ENCODE results near the gene STK10. TPM values are rescaled to one million over a fixed set of nuclear protein-coding genes. Genes with fewer than 3 reads are reported as not detected.

Gene STK10
- total and polyA plus RNA-seq, 4 donors, result 17.2 to 65.4 (median 43.6) TPM

DNA sequence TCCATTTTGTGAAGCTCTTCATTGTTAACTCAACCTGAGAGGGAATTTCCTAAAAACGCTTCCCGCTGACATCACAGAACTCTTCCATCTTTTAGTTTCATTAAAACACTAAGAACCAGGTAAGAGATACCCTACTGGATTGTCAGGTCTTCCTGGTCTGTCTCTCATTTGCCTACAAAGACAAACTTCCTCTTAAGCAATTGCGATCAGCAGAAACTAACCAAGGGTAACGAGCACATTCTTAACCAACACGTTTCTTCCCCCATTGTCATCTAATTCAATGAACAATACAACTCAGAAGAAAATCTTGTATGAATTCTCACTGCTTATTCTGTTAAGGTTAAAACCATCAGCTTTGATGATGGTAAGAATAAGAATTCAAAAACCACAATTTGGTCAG lies 188.1 kb downstream of the STK10 start:
- no peak overlapping the region for H3K27ac ChIP-seq (ENCODE audit: low read depth in 1 of 2, low read length in 1 of 2)
- peaks cover 2 to 32% (median 10%) of the 10 kb centered on the region in 5 donors for H3K4me1 ChIP-seq (ENCODE audit: control insufficient read depth in 5 of 5, insufficient read depth in 5 of 5, low read length in 5 of 5)
- H3K27me3 ChIP-seq (ENCODE audit: control insufficient read depth in 3 of 3, insufficient read depth in 3 of 3, low read length in 2 of 3), result no peaks in the 10 kb centered on the region
- no peak overlapping the region for H3K4me3 ChIP-seq
- TF ChIP-seq, protein P1, sequence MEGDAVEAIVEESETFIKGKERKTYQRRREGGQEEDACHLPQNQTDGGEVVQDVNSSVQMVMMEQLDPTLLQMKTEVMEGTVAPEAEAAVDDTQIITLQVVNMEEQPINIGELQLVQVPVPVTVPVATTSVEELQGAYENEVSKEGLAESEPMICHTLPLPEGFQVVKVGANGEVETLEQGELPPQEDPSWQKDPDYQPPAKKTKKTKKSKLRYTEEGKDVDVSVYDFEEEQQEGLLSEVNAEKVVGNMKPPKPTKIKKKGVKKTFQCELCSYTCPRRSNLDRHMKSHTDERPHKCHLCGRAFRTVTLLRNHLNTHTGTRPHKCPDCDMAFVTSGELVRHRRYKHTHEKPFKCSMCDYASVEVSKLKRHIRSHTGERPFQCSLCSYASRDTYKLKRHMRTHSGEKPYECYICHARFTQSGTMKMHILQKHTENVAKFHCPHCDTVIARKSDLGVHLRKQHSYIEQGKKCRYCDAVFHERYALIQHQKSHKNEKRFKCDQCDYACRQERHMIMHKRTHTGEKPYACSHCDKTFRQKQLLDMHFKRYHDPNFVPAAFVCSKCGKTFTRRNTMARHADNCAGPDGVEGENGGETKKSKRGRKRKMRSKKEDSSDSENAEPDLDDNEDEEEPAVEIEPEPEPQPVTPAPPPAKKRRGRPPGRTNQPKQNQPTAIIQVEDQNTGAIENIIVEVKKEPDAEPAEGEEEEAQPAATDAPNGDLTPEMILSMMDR (IDR thresholded peaks at IDR 0.05; ENCODE audit: control extremely low read depth, extremely low read depth), result no peak
- no peaks in the 10 kb centered on the region for H3K9me3 ChIP-seq (ENCODE audit: control insufficient read depth in 4 of 4, insufficient read depth in 3 of 4, low read length in 3 of 4)
- DNase-seq (no peak), ATAC-seq (ENCODE audit: insufficient read depth, low FRiP score) (no peak)
- peaks cover 0 to 5% (median 3%) of the 10 kb centered on the region in 4 donors for H3K36me3 ChIP-seq (ENCODE audit: control insufficient read depth in 4 of 4, insufficient read depth in 4 of 4, low read length in 4 of 4)
- 56 to 61% methylated on average over 5 of the region's 5 CpGs for WGBS, 2 donors
- H3K9ac ChIP-seq (ENCODE audit: insufficient read depth in 1 of 2, low read length in 2 of 2), result no peak overlapping the region

- peaks cover 0 to 32% (median 6%) of the 10 kb centered on the region in 5 donors for H3K4me1 ChIP-seq (ENCODE audit: control insufficient read depth in 5 of 5, insufficient read depth in 5 of 5, low read length in 5 of 5)
- TF ChIP-seq, protein P1 (IDR thresholded peaks at IDR 0.05; ENCODE audit: control extremely low read depth, extremely low read depth), result no peak
- ATAC-seq (ENCODE audit: insufficient read depth, low FRiP score), result no peak
Observed at GRCh38 chr5:171999100-171999499, 188.9 kb downstream of the STK10 start.

GRCh38 chr5:171997011-171997410 lies 191.0 kb downstream of the STK10 start:
- Histone ChIP-seq H3K27me3 (ENCODE audit: control insufficient read depth in 3 of 3, insufficient read depth in 3 of 3, low read length in 2 of 3) (no peaks in the 10 kb centered on the region), H3K4me3 (no peak overlapping the region), H3K9ac (ENCODE audit: insufficient read depth in 1 of 2, low read length in 2 of 2) (no peak overlapping the region), H3K36me3 (ENCODE audit: control insufficient read depth in 4 of 4, insufficient read depth in 4 of 4, low read length in 4 of 4) (peaks cover 3 to 7% (median 3%) of the 10 kb centered on the region in 4 donors), H3K4me1 (ENCODE audit: control insufficient read depth in 5 of 5, insufficient read depth in 5 of 5, low read length in 5 of 5) (peaks cover 0 to 27% (median 4%) of the 10 kb centered on the region in 5 donors), H3K9me3 (ENCODE audit: control insufficient read depth in 4 of 4, insufficient read depth in 3 of 4, low read length in 3 of 4) (no peaks in the 10 kb centered on the region), H3K27ac (ENCODE audit: low read depth in 1 of 2, low read length in 1 of 2) (no peak overlapping the region)
- TF ChIP-seq, protein P1 (IDR thresholded peaks at IDR 0.05; ENCODE audit: control extremely low read depth, extremely low read depth), result no peak
- ATAC-seq (ENCODE audit: insufficient read depth, low FRiP score) (no peak), DNase-seq (no peak)
- WGBS, 2 donors, result 78 to 91% methylated on average over 3 of the region's 3 CpGs

More at GRCh38 chr5:171999100-171999499, 188.9 kb downstream of the STK10 start:
- H3K27me3 ChIP-seq (ENCODE audit: control insufficient read depth in 3 of 3, insufficient read depth in 3 of 3, low read length in 2 of 3), result no peaks in the 10 kb centered on the region
- no peak for DNase-seq
- no peak overlapping the region for H3K4me3 ChIP-seq
- H3K27ac ChIP-seq (ENCODE audit: low read depth in 1 of 2, low read length in 1 of 2), result no peak overlapping the region
- peaks cover 0 to 5% (median 3%) of the 10 kb centered on the region in 4 donors for H3K36me3 ChIP-seq (ENCODE audit: control insufficient read depth in 4 of 4, insufficient read depth in 4 of 4, low read length in 4 of 4)
- no peaks in the 10 kb centered on the region for H3K9me3 ChIP-seq (ENCODE audit: control insufficient read depth in 4 of 4, insufficient read depth in 3 of 4, low read length in 3 of 4)
- no peak overlapping the region for H3K9ac ChIP-seq (ENCODE audit: insufficient read depth in 1 of 2, low read length in 2 of 2)
- WGBS, 2 donors, result 95% methylated on average over 2 of the region's 2 CpGs

DNA sequence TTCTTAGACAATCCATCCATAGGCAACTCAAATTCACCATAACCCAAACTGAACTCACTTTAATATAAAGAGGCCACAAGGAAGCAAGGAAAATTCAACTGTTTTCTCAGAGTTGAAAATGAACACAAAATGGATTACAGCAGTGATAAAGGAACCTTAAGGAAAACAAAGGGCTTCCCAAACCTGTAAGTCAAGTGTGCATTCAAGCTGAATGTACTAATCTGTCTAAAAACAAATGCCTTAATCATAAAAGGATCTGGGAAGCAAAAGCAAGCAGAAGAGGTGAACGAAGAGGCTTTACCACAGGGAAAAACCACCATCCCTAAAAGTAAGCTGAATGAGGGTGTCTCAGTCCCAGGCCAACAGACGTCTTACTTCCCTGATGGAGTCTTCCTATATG lies 195.2 kb downstream of the STK10 start:
- DNase-seq, result no peak
- Histone ChIP-seq H3K4me1 (ENCODE audit: control insufficient read depth in 5 of 5, insufficient read depth in 5 of 5, low read length in 5 of 5) (peaks cover 0 to 10% (median 4%) of the 10 kb centered on the region in 5 donors), H3K36me3 (ENCODE audit: control insufficient read depth in 4 of 4, insufficient read depth in 4 of 4, low read length in 4 of 4) (peaks cover 4 to 8% (median 6%) of the 10 kb centered on the region in 4 donors), H3K4me3 (no peak overlapping the region), H3K27me3 (ENCODE audit: control insufficient read depth in 3 of 3, insufficient read depth in 3 of 3, low read length in 2 of 3) (no peaks in the 10 kb centered on the region), H3K9me3 (ENCODE audit: control insufficient read depth in 4 of 4, insufficient read depth in 3 of 4, low read length in 3 of 4) (no peaks in the 10 kb centered on the region), H3K9ac (ENCODE audit: insufficient read depth in 1 of 2, low read length in 2 of 2) (no peak overlapping the region), H3K27ac (ENCODE audit: low read depth in 1 of 2, low read length in 1 of 2) (no peak overlapping the region)
- ATAC-seq (ENCODE audit: insufficient read depth, low FRiP score), result no peak
- TF ChIP-seq, protein P1 (IDR thresholded peaks at IDR 0.05; ENCODE audit: control extremely low read depth, extremely low read depth), result no peak
- WGBS, 2 donors, result 89 to 92% methylated on average over 2 of the region's 2 CpGs
